22Rv1 (cell line): ENCODE results near the gene IL3.

Experiments used
- CTCF ChIP-seq: fragments of 450-650 bp; IDR thresholded peaks from 2 replicates; pipeline ENCODE4 v1.5.1; 2017; ENCODE audit warnings: mild to moderate bottlenecking
- ZFX ChIP-seq: fragments of 450-650 bp; IDR thresholded peaks from 2 replicates; pipeline ENCODE4 v1.6.1; 2017; ENCODE audit warnings: antibody characterized with exemption, borderline replicate concordance

- no peak for TF ChIP-seq CTCF
- TF ChIP-seq ZFX = no peak
Measured at GRCh38 chr5:132054031-132054696, 6.3 kb upstream of the IL3 start.
